Measurements from ENCODE around the gene THSD7A.

DNA sequence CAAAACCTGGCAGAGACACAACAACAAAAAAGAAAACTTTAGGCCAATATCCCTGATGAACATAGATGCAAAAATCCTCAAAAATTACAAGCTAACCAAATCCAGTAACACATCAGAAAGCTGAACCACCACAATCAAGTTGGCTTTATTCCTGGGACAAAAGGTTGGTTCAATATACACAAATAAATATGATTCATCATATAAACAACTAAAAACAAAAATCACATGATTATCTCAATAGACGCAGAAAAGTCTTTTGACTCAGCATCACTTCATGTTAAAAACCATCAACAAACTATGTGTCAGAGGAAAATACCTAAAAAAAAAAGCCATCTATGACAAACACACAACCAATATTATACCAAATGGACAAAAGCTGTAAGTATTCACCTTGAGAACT, 283.5 kb downstream of the THSD7A start:
- TF ChIP-seq, protein P1, sequence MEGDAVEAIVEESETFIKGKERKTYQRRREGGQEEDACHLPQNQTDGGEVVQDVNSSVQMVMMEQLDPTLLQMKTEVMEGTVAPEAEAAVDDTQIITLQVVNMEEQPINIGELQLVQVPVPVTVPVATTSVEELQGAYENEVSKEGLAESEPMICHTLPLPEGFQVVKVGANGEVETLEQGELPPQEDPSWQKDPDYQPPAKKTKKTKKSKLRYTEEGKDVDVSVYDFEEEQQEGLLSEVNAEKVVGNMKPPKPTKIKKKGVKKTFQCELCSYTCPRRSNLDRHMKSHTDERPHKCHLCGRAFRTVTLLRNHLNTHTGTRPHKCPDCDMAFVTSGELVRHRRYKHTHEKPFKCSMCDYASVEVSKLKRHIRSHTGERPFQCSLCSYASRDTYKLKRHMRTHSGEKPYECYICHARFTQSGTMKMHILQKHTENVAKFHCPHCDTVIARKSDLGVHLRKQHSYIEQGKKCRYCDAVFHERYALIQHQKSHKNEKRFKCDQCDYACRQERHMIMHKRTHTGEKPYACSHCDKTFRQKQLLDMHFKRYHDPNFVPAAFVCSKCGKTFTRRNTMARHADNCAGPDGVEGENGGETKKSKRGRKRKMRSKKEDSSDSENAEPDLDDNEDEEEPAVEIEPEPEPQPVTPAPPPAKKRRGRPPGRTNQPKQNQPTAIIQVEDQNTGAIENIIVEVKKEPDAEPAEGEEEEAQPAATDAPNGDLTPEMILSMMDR (conservative IDR thresholded peaks at IDR 0.05; ENCODE audit: low read depth, low read length), result no peak
- TF ChIP-seq USF2 (IDR thresholded peaks at IDR 0.05; ENCODE audit: low read depth, low read length), result no peak
- no peak for TF ChIP-seq POLR2A (IDR thresholded peaks at IDR 0.05; ENCODE audit: low read depth, low read length)
- TF ChIP-seq MAFK (IDR thresholded peaks at IDR 0.05; ENCODE audit: low read depth, low read length), result no peak
- no peak for TF ChIP-seq FOS (IDR thresholded peaks at IDR 0.05; ENCODE audit: low read depth, low read length)
- no peak for TF ChIP-seq CEBPB (IDR thresholded peaks at IDR 0.05; ENCODE audit: low read depth, low read length)
- no peak for TF ChIP-seq CHD1 (IDR thresholded peaks at IDR 0.05; ENCODE audit: low read depth, low read length)
- TF ChIP-seq RAD21 (IDR thresholded peaks at IDR 0.05; ENCODE audit: low read length), result no peak
- no peak for TF ChIP-seq MXI1 (IDR thresholded peaks at IDR 0.05; ENCODE audit: borderline replicate concordance, low read depth, low read length)
- TF ChIP-seq SMC3 (IDR thresholded peaks at IDR 0.05; ENCODE audit: low read depth, low read length), result no peak
- no peak for TF ChIP-seq MAZ (IDR thresholded peaks at IDR 0.05; ENCODE audit: borderline replicate concordance, low read depth, low read length)
- TF ChIP-seq RFX5 (IDR thresholded peaks at IDR 0.05; ENCODE audit: low read depth, low read length), result no peak

All from IMR-90 (cell line).